HT1080 (cell line): ENCODE data around the gene CD164L2. TPM values are rescaled to one million over a fixed set of nuclear protein-coding genes. Genes with fewer than 3 reads are reported as not detected.

ENCODE experiments used
- DNase-seq: peaks from one replicate; pipeline ENCODE4 v3.0.0-alpha.2; 2015; ENCODE audit warnings: low read depth
- total RNA-seq: library from RNA; depleted of rRNA; stranded (reverse); fragments of >200 nt; shearing (Covaris generic); gene quantifications from 2 replicates; pipeline ENCODE4 v1.2.3, GENCODE V29; 2014

Gene CD164L2
- total RNA-seq, 1 experiment from 2014 or later = not detected

GRCh38 chr1:27365372-27366112 is 17.6 kb downstream of the CD164L2 start:
- peak; percentile 82 for DNase-seq

DNA sequence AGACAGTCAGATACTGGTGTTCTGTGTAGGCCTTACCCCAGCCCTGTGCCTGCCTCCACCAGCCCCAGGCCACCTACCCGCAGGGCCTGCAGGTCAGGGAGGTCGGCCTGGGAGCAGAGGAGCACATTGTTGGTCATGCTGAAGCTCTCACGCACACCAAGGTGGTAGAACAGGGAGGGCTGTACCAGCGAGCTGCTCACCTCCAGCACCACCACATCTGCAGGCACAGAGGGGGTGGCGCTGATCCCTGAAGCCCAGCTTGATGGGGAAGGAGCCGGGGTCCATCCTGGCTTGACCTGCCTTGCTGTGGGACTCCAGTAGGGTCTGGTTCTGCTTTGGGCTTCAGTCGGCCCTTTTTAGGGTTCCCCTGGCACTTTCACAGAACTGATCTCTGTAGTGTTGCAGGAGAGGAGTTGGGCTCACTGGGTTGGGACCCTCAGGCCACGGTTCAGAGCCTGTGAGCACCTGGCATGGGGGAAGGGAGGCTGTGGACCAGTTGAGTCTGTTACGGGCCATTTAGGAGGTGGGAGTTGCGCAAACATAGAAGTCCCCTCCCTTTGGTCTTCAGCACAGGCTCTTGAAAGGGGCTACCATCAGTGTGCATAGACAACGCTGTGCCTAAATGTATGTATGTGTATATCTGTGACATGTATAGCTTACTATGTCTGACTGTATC is 18.3 kb downstream of the CD164L2 start:
- no peak for DNase-seq

DNA sequence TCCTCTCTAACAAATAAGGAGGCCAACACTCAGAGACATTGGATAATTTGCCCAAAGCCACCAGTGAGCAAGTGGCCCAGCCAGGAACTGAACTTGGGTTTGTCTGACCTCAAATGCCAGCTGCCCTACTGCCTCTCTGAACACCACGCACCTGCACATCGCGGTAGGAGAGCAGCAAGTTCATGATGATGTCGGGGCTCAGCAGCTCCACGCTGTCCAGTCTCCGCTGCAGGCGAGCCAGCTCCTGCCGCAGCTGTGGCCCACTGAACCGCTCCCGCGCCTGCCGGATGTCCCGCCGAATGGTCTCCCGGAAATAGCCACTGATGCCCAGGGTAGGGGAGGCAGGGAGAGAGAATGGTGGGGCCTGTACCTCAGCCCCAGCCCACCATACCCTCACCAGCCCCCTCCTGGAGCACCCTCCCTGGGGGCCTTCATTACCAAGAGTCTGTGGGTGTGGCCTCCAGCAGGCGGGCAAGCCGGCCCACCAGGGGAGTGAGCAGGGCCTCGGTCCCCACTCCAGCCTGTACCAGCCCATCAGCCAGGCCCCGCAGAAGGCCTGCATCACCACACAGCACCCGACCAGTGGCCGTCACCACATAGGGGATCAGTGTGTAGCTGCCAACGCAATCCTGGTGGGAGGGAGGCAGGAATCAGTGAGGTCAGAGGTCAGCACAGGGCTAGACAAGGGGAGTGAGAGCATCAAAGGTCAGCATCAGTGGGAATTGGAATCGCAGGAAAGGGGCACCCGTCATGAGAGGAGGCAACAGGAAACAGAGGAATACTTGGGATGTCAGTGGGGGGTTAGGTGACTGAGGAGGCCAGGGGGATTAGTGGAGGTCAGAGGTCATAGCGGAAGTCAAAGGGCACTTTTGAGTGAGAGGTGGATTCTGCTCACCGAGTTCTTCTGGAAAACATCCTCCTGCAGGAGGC is 19.1 kb downstream of the CD164L2 start:
- no peak for DNase-seq

DNA sequence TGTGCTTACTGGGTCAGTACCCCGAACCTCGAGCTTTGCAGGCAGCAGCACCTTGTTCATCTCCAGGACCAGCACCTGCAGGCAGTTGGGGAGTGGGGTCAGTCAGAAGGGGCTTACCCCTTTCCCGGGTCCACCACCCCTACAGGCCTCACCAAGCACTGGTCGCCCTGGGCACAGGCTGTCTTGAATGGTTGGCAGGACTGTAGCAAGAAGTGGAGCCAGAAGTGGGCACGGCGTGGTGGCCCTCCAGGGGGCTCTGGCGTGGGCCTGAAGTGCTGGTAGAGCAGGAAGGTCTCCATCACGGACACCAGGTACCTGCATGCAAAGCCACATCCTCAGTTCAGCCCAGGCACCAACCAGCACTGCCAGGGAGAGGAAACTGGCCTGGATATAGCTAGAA is 21.6 kb downstream of the CD164L2 start:
- no peak for DNase-seq

DNA sequence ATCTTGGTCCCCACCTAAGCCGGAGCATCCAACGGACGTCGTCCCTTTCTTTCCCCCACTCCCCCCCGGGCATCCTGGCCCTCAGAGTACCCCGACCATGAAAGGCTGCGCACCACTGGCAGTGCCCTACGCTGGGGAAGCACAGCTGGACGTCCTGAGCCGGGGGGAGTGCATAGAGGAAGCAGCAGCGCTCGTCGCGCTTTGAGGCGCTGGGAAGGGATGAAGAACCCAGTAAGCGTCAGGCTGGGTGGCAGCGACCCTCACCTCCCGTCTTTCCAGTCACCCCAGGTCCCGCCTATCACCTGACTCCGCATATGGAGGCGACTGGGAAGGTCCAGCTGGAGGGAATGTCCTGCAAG is 22.1 kb downstream of the CD164L2 start:
- no peak for DNase-seq

DNA sequence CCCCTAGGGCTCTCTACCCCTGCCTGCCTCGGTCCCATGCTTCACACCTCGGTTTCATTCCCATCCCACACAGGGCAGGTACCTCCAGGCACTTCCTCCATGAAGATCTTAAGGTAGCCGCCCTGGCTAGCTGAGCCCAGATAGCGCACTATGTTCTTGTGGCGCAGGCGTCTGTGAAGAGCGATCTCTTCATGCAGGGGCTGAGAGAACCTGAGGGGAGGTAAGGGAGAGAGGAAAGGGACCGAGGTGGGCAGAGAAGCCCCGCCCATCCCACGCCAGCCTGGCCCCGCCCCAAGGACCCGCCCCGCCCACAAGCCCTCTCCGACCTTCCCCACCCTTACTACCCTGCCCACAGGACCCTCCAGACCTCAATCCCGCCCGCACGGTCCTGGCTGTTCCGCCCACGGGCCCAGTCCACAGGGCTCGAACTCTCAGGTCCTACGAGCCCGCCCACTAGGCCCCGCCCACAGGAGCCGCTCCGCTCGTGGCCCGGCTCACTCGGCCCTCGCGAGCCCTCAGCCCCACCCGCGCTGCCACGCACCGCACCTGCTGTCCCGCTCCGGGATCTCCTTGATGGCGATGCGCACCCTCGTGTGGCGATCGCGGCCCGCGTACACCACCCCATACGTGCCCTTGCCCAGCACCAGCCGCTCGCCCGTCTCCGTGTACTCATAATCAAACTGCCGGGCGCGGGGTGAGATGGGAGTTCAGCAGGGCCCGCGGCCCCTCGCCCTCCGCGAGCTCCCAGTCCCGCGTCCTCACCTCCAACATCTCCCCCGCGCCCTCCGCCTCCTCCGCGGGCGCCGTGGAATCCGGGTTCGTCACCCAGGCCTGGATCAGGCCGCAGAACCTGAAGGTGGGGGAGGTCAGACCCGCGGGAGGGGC is 22.7 kb downstream of the CD164L2 start:
- no peak for DNase-seq

GRCh38 chr1:27359822-27360158 is 23.3 kb downstream of the CD164L2 start:
- no peak for DNase-seq

DNA sequence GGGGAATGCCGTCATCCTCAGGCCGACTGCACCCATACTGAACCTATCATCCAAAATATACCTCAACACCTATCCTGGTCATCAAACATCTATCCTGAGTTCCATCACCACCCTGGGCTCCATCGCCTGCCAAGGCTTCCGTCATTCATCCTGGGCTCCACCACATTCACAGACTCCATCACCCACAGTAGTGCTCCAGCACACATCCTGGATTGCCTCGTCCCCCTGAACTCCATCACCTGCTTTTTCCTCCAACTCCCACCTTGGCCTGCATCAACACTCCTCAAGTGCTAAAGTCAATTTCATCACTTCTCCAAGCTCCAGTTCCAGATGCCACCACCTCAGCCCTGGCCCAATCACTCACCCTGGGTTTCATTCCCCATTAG is 24.2 kb downstream of the CD164L2 start:
- DNase-seq = no peak

GRCh38 chr1:27358038-27358927 is 24.9 kb downstream of the CD164L2 start:
- no peak for DNase-seq

GRCh38 chr1:27357281-27358037 is 25.7 kb downstream of the CD164L2 start:
- peak; percentile 51 for DNase-seq

DNA sequence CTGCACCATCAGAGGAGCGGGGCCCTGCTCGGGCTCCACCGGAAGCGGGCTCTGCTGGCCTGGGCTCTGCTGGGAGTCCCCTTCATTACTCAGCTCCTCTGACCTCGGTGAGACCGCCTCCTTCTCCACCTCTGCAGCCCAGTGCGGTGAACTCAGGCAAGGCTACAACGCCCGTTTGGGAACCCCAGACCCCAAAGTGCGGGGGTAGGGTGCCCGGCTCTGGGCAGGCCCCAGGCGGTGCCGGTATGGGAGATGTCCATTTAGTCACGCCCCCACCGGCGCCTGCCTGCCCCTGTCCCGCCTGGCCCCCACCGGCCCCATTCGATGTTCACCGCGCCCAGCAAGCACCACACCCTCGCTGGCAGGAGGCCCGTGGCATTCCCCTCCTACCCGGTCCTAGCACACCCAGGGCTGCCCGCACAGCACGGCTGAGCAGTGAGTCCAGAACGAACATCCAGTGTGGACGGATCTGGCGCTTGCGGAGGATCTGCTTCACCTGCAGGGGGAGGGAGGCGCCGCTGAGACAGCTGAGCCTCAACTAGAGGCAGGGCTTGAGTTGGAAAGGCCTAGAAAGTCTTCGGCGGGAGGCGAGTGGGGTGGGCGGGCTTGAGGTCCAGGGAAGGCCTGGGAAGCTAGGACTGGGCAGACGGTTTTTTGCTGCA is 26.4 kb downstream of the CD164L2 start:
- no peak for DNase-seq

- DNase-seq = no peak
These were observed 26.9 kb downstream of the CD164L2 start for GRCh38 chr1:27356277-27356618.

DNA sequence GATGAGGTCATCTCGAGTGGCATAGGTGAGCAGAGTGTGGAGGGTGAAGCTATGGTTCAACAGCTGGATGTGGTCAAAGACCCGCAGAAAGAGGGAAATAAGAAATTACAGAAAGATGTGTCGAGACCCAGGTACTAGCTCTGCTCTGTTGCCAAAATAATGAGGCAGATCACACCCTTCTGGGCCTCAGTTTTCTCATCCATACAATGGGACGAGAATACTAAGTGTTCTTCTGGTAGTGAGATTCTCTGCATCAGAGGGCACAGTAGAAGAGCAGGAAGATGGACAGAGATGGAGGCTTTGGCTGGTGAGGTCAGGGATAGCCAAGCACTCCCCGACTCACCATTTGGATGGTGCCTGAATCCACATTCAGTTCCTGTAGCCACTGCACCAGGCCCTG is 27.4 kb downstream of the CD164L2 start:
- no peak for DNase-seq

- no peak for DNase-seq
These were observed 29.5 kb downstream of the CD164L2 start for GRCh38 chr1:27353629-27354028.

GRCh38 chr1:27353166-27353565 is 30.0 kb downstream of the CD164L2 start:
- no peak for DNase-seq

- DNase-seq = no peak
These were observed 31.5 kb downstream of the CD164L2 start for GRCh38 chr1:27351541-27352107.

DNA sequence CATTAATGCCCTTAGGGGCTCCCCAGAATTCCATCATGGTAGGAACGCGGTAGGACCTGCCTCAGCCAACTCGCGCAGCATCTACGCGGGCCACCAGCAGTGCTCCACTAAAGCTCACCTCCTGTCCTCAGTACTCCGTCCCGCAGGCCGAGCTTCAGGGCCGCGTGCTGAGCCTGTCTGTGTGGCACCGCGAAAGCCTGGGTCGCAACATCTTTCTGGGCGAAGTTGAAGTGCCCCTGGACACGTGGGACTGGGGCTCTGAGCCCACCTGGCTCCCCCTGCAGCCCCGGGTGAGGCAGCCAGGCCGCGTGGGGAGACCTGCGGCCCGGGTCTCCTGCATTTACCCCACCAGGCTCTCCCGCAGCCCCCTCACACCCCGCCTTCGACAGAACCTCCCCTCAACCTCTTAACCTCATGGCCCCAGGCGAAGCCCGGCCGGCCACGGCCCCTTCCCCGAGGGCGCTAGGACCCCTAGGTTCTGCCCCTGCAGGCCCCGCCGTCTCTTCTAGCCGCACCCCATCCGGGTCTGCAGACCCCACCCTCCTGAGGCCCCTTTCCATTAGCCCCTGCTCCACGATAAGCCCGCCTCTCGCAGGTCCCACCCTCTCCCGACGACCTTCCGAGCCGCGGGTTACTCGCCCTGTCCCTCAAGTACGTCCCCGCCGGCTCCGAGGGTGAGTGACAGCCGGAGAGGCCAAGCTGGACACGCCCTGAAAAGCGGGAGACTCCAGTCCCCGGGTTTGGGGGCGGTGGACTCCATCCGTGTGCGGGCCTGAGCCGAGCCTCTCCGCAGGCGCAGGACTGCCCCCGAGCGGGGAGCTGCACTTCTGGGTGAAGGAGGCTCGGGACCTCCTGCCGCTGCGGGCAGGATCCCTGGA is 32.2 kb downstream of the CD164L2 start:
- no peak for DNase-seq
